Measurements from ENCODE around the gene RPS5.
"Not testable (repeated sequence)": the region's sequence is repeated elsewhere in the genome, so short reads cannot be mapped to it uniquely, and the experiment has no call there.

RPS5 gene

GRCh38 chr19:58397533-58398037 lies 10.5 kb downstream of the RPS5 start:
- ATAC-seq (replicated peaks; ENCODE audit: extremely low read depth, poor library complexity, severe bottlenecking), result no peak
- no peak overlapping the region for H3K27ac Mint-ChIP-seq (ENCODE audit: low read depth)
- H3K4me3 Mint-ChIP-seq, result no peak overlapping the region
- H3K9me3 Mint-ChIP-seq, result no peaks in the 10 kb centered on the region
- DNase-seq (ENCODE audit: low spot score in 2 of 2), result no peak
- peaks cover 21% of the 10 kb centered on the region for H3K4me1 Mint-ChIP-seq
- no peaks in the 10 kb centered on the region for H3K27me3 Mint-ChIP-seq
- peaks cover 25% of the 10 kb centered on the region for H3K36me3 Mint-ChIP-seq (ENCODE audit: insufficient read depth)

- Mint-ChIP-seq H3K27ac (ENCODE audit: low read depth) (no peak overlapping the region), H3K27me3 (no peaks in the 10 kb centered on the region)
These were observed 11.0 kb downstream of the RPS5 start for GRCh38 chr19:58398087-58398486.

GRCh38 chr19:58398545-58398944 lies 11.5 kb downstream of the RPS5 start:
- no peak overlapping the region for H3K27ac Mint-ChIP-seq (ENCODE audit: low read depth)
- DNase-seq (ENCODE audit: low spot score in 2 of 2), result no peak
- H3K27me3 Mint-ChIP-seq, result no peaks in the 10 kb centered on the region
- H3K4me1 Mint-ChIP-seq, result peaks cover 19% of the 10 kb centered on the region
- H3K36me3 Mint-ChIP-seq (ENCODE audit: insufficient read depth), result peaks cover 20% of the 10 kb centered on the region
- no peak for ATAC-seq (replicated peaks; ENCODE audit: extremely low read depth, poor library complexity, severe bottlenecking)
- H3K9me3 Mint-ChIP-seq, result no peaks in the 10 kb centered on the region
- no peak overlapping the region for H3K4me3 Mint-ChIP-seq

More at GRCh38 chr19:58398087-58398486, 11.0 kb downstream of the RPS5 start:
- H3K36me3 Mint-ChIP-seq (ENCODE audit: insufficient read depth), result peaks cover 20% of the 10 kb centered on the region
- H3K4me3 Mint-ChIP-seq, result no peak overlapping the region
- DNase-seq (ENCODE audit: low spot score in 2 of 2) (no peak), ATAC-seq (replicated peaks; ENCODE audit: extremely low read depth, poor library complexity, severe bottlenecking) (no peak)
- no peaks in the 10 kb centered on the region for H3K9me3 Mint-ChIP-seq
- H3K4me1 Mint-ChIP-seq, result peaks cover 21% of the 10 kb centered on the region

- peaks cover 9% of the 10 kb centered on the region for H3K4me1 Mint-ChIP-seq
- DNase-seq (ENCODE audit: low spot score in 2 of 2), result no peak
- no peaks in the 10 kb centered on the region for H3K27me3 Mint-ChIP-seq
- H3K27ac Mint-ChIP-seq (ENCODE audit: low read depth), result peak overlapping the region; percentile 94
- H3K36me3 Mint-ChIP-seq (ENCODE audit: insufficient read depth), result peaks cover 13% of the 10 kb centered on the region
- H3K9me3 Mint-ChIP-seq, result no peaks in the 10 kb centered on the region
- no peak overlapping the region for H3K4me3 Mint-ChIP-seq
- ATAC-seq (replicated peaks; ENCODE audit: extremely low read depth, poor library complexity, severe bottlenecking), result no peak
These were observed 12.8 kb downstream of the RPS5 start for GRCh38 chr19:58399903-58400302.

GRCh38 chr19:58400316-58400915 lies 13.3 kb downstream of the RPS5 start:
- peak overlapping the region; percentile 94 for H3K27ac Mint-ChIP-seq (ENCODE audit: low read depth)
- H3K9me3 Mint-ChIP-seq, result no peaks in the 10 kb centered on the region
- peak overlapping the region; percentile 80 for H3K4me3 Mint-ChIP-seq
- DNase-seq (ENCODE audit: low spot score in 2 of 2), result no peak
- peaks cover 10% of the 10 kb centered on the region for H3K36me3 Mint-ChIP-seq (ENCODE audit: insufficient read depth)
- peaks cover 9% of the 10 kb centered on the region for H3K4me1 Mint-ChIP-seq
- no peak for ATAC-seq (replicated peaks; ENCODE audit: extremely low read depth, poor library complexity, severe bottlenecking)
- H3K27me3 Mint-ChIP-seq, result no peaks in the 10 kb centered on the region

- no peaks in the 10 kb centered on the region for H3K27me3 Mint-ChIP-seq
- DNase-seq (ENCODE audit: low spot score in 2 of 2), result peak; percentile 98 to 99
- peak overlapping the region; percentile 94 for H3K27ac Mint-ChIP-seq (ENCODE audit: low read depth)
- H3K4me1 Mint-ChIP-seq, result peaks cover 9% of the 10 kb centered on the region
- peaks cover 7% of the 10 kb centered on the region for H3K36me3 Mint-ChIP-seq (ENCODE audit: insufficient read depth)
- no peaks in the 10 kb centered on the region for H3K9me3 Mint-ChIP-seq
- peak; percentile 98 for ATAC-seq (replicated peaks; ENCODE audit: extremely low read depth, poor library complexity, severe bottlenecking)
- H3K4me3 Mint-ChIP-seq, result peak overlapping the region; percentile 80
These were observed 14.1 kb downstream of the RPS5 start for GRCh38 chr19:58400916-58401839.

- H3K4me1 Mint-ChIP-seq, result peaks cover 17% of the 10 kb centered on the region
- H3K27ac Mint-ChIP-seq (ENCODE audit: low read depth), result peak overlapping the region; percentile 94
- H3K9me3 Mint-ChIP-seq, result no peaks in the 10 kb centered on the region
- peaks cover 9% of the 10 kb centered on the region for H3K36me3 Mint-ChIP-seq (ENCODE audit: insufficient read depth)
- no peaks in the 10 kb centered on the region for H3K27me3 Mint-ChIP-seq
- ATAC-seq (replicated peaks; ENCODE audit: extremely low read depth, poor library complexity, severe bottlenecking) (no peak), DNase-seq (ENCODE audit: low spot score in 2 of 2) (no peak)
- peak overlapping the region; percentile 80 for H3K4me3 Mint-ChIP-seq
These were observed 14.9 kb downstream of the RPS5 start for GRCh38 chr19:58401840-58402421.

GRCh38 chr19:58403920-58404478 lies 16.9 kb downstream of the RPS5 start:
- H3K27me3 Mint-ChIP-seq; H3K9me3 Mint-ChIP-seq; H3K27ac Mint-ChIP-seq (ENCODE audit: low read depth); ATAC-seq (replicated peaks; ENCODE audit: extremely low read depth, poor library complexity, severe bottlenecking); H3K4me3 Mint-ChIP-seq; DNase-seq (ENCODE audit: low spot score in 2 of 2): not testable (repeated sequence)
- Mint-ChIP-seq H3K36me3 (ENCODE audit: insufficient read depth) (peaks cover 11% of the 10 kb centered on the region), H3K4me1 (peaks cover 36% of the 10 kb centered on the region)

GRCh38 chr19:58406818-58407657 lies 20.0 kb downstream of the RPS5 start:
- ATAC-seq (replicated peaks; ENCODE audit: extremely low read depth, poor library complexity, severe bottlenecking), result no peak
- no peak for DNase-seq (ENCODE audit: low spot score in 2 of 2)
- H3K4me1 Mint-ChIP-seq, result peaks cover 41% of the 10 kb centered on the region
- H3K4me3 Mint-ChIP-seq, result peak overlapping the region; percentile 91
- H3K9me3 Mint-ChIP-seq, result no peaks in the 10 kb centered on the region
- H3K27me3 Mint-ChIP-seq, result no peaks in the 10 kb centered on the region
- peaks cover 6% of the 10 kb centered on the region for H3K36me3 Mint-ChIP-seq (ENCODE audit: insufficient read depth)
- peak overlapping the region; percentile 97 for H3K27ac Mint-ChIP-seq (ENCODE audit: low read depth)

GRCh38 chr19:58407658-58408151 lies 20.6 kb downstream of the RPS5 start:
- peak overlapping the region; percentile 91 for H3K4me3 Mint-ChIP-seq
- H3K27ac Mint-ChIP-seq (ENCODE audit: low read depth), result peak overlapping the region; percentile 97
- H3K9me3 Mint-ChIP-seq, result no peaks in the 10 kb centered on the region
- H3K36me3 Mint-ChIP-seq (ENCODE audit: insufficient read depth), result peaks cover 7% of the 10 kb centered on the region
- DNase-seq (ENCODE audit: low spot score in 2 of 2) (no peak), ATAC-seq (replicated peaks; ENCODE audit: extremely low read depth, poor library complexity, severe bottlenecking) (no peak)
- no peaks in the 10 kb centered on the region for H3K27me3 Mint-ChIP-seq
- peaks cover 41% of the 10 kb centered on the region for H3K4me1 Mint-ChIP-seq

- peak; percentile 98 for ATAC-seq (replicated peaks; ENCODE audit: extremely low read depth, poor library complexity, severe bottlenecking)
- H3K36me3 Mint-ChIP-seq (ENCODE audit: insufficient read depth), result peaks cover 7% of the 10 kb centered on the region
These were observed 21.3 kb downstream of the RPS5 start, which contains the start of gene ZNF584 for GRCh38 chr19:58408152-58409009. TSS of gene ZNF584 (plus strand) at chr19:58408649. CDS start at chr19:58409148, 499 bp downstream.

More at GRCh38 chr19:58408152-58409009, 21.3 kb downstream of the RPS5 start, which contains the start of gene ZNF584:
- Mint-ChIP-seq H3K4me1 (peaks cover 41% of the 10 kb centered on the region), H3K9me3 (no peaks in the 10 kb centered on the region), H3K27me3 (no peaks in the 10 kb centered on the region), H3K27ac (ENCODE audit: low read depth) (peak within 1 kb of the TSS; percentile 97), H3K4me3 (peak within 1 kb of the TSS; percentile 91)
- peak; percentile 84 to 86 for DNase-seq (ENCODE audit: low spot score in 2 of 2)
